ENCODE measurements around the gene PRDM16. TPM values are rescaled to one million over a fixed set of nuclear protein-coding genes. Genes with fewer than 3 reads are reported as not detected.

PRDM16 gene
- total RNA-seq, 1 experiment from 2014 or later: 6.1 TPM

- no peaks in the 10 kb centered on the region for H3K79me2 ChIP-seq (ENCODE audit: insufficient read depth, low read length)
- no peak for DNase-seq (ENCODE audit: low read depth, low spot score)
- no peak overlapping the region for H3K4me2 ChIP-seq (ENCODE audit: low read length)
- ChIA-PET POLR2A (no interaction called here), RAD21 (ENCODE audit: low non-redundant PET in 1 of 2, low total read pairs in 2 of 2, uncharacterized antibody in 2 of 2, unreplicated experiment in 2 of 2) (no interaction called here), CTCF (no interaction called here)
- intact Hi-C loops (cut with micrococcal nuclease): no loop called here
- no peak overlapping the region for H3K27ac ChIP-seq (ENCODE audit: low read depth, low read length)
- TF ChIP-seq, protein P1, sequence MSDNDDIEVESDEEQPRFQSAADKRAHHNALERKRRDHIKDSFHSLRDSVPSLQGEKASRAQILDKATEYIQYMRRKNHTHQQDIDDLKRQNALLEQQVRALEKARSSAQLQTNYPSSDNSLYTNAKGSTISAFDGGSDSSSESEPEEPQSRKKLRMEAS (IDR thresholded peaks at IDR 0.05): no peak
- TF ChIP-seq YY1 (IDR thresholded peaks at IDR 0.05; ENCODE audit: extremely low read depth, insufficient replicate concordance, low read depth, low read length) (no peak), SP1 (IDR thresholded peaks at IDR 0.05; ENCODE audit: low read depth) (no peak), JUND (IDR thresholded peaks at IDR 0.05) (no peak), ZBTB33 (IDR thresholded peaks at IDR 0.05; ENCODE audit: extremely low read depth, insufficient replicate concordance, low read length) (no peak), ELF1 (IDR thresholded peaks at IDR 0.05; ENCODE audit: borderline replicate concordance, low read depth) (no peak), EZH2 (IDR thresholded peaks at IDR 0.05) (no peak), CBX3 (IDR thresholded peaks at IDR 0.05; ENCODE audit: low read depth) (no peak), POLR2A (IDR thresholded peaks at IDR 0.05; ENCODE audit: borderline replicate concordance, extremely low read depth, insufficient read depth, insufficient read length) (no peak), EGR1 (IDR thresholded peaks at IDR 0.05; ENCODE audit: low read depth) (no peak), RAD21 (IDR thresholded peaks at IDR 0.05; ENCODE audit: low read depth) (no peak), TCF7L2 (IDR thresholded peaks at IDR 0.05; ENCODE audit: borderline replicate concordance, extremely low read depth, insufficient read depth, insufficient read length) (no peak), CTCF (IDR thresholded peaks at IDR 0.05 in 2 of 3, conservative IDR thresholded peaks at IDR 0.05 in 1 of 3; ENCODE audit: borderline replicate concordance in 1 of 3, insufficient read depth in 1 of 3, low read depth in 2 of 3, low read length in 2 of 3) (no peak), SIN3A (IDR thresholded peaks at IDR 0.05; ENCODE audit: low read depth) (no peak), EZH2phosphoT487 (IDR thresholded peaks at IDR 0.05; ENCODE audit: borderline replicate concordance) (no peak), FOSL1 (IDR thresholded peaks at IDR 0.05; ENCODE audit: low read depth) (no peak), ZNF274 (IDR thresholded peaks at IDR 0.05; ENCODE audit: low read depth, low read length) (no peak), CEBPB (IDR thresholded peaks at IDR 0.05; ENCODE audit: low read depth) (no peak)
- no peaks in the 10 kb centered on the region for H3K27me3 ChIP-seq (ENCODE audit: insufficient read depth, low read length)
- H3K36me3 ChIP-seq (ENCODE audit: control insufficient read depth in 1 of 2, insufficient read depth in 2 of 2, low read length in 2 of 2): no peaks in the 10 kb centered on the region
- H3K9me3 ChIP-seq (ENCODE audit: control insufficient read depth in 1 of 2, insufficient read depth in 1 of 2, low read depth in 1 of 2, low read length in 2 of 2): no peaks in the 10 kb centered on the region
- no peaks in the 10 kb centered on the region for H3K9me2 ChIP-seq (ENCODE audit: insufficient read depth)
- BruUV-seq (replicated peaks): no TSS peak
- ATAC-seq: no peak
- no peak overlapping the region for H3K9ac ChIP-seq (ENCODE audit: low read length)
- no peak overlapping the region for H3K4me3 ChIP-seq (replicated peaks in 1 of 2; ENCODE audit: low read depth in 1 of 2, low read length in 2 of 2)
- no peaks in the 10 kb centered on the region for H4K20me1 ChIP-seq (ENCODE audit: insufficient read depth)
- no peak overlapping the region for H2AFZ ChIP-seq (ENCODE audit: low read depth, low read length, poor library complexity, severe bottlenecking)
- no peaks in the 10 kb centered on the region for H3K4me1 ChIP-seq (ENCODE audit: control insufficient read depth in 1 of 2, insufficient read depth in 2 of 2, low read length in 2 of 2)
Observed at GRCh38 chr1:3217979-3218679, 149.1 kb downstream of the PRDM16 start.
